GM10266 (cell line): ENCODE measurements around the gene BTBD6.

Experiments used
- DNase-seq: peaks from one replicate; pipeline ENCODE4 v3.0.0; 2012; ENCODE audit errors: extremely low spot score
- CTCF ChIP-seq: IDR thresholded peaks from 2 replicates; pipeline ENCODE4 v1.5.1; 2012; ENCODE audit warnings: mild to moderate bottlenecking, low read depth; ENCODE audit not compliant: control insufficient read depth, insufficient read depth; ENCODE audit errors: missing control alignments

Gene BTBD6

DNA sequence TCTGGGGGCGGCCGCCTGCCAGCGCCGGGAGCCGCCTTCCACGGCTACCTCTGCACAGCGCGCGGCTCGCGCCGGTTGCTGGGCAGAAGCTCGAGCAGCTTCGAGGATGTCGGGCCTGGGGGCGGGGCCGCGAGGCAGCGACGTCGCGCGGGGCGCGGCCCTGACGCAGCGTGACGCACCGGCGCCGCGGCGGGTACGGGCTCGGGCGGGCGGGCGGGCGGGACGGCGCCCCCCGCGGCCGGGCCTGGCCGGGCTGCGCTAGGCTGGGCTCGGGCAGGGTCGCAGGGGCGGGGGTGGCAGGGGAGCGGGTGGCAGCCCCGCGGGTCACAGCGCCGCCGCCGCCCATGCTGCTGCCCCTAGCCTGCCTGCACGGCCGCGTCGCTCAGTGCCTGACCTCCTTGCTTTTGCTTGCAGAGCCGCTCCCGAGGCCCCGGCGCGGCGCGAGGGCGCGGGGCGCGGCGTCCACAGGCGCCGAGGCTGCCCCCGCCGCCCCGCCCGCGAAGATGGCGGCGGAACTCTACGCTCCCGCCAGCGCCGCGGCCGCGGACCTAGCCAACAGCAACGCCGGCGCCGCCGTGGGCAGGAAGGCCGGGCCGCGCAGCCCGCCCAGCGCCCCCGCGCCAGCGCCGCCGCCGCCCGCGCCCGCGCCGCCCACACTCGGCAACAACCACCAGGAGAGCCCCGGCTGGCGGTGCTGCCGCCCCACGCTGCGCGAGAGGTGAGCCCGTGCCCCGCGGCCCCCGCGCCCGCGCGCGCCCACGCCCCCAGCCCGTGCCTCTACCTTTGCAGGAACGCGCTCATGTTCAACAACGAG lies at the start of gene BTBD6:
Gene BTBD6, plus strand, starts transcription at position 166 of the 814 bp plus-strand sequence. Its CDS starts 179 bp downstream, at position 345.
- DNase-seq = peak; percentile 98

GRCh38 chr14:105198588-105198987 lies 49.7 kb upstream of the BTBD6 start:
- TF ChIP-seq CTCF = no peak
- no peak for DNase-seq

More for the DNA sequence above, at the start of gene BTBD6:
- TF ChIP-seq CTCF = peak; percentile 15

DNA sequence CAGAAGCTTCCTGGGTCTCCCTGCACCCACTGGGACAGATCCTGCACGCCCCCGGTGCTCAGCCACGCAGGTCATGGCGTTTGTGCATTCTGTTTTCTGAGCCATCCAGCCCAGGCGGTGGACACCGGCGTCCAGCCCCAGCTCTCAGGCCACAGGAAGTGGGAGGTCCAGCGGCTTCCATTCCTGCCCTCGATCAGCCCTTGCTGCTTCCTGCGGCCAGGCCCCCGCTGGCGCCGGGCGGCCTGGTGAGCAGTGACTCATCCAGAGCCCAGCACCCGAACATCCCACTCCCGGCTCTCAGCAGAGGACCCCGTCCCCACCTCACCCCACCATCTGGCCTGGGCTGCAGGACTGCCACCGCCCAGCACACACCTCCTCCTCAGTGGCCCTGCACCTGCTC lies 49.2 kb upstream of the BTBD6 start:
- TF ChIP-seq CTCF = no peak
- DNase-seq = no peak

DNA sequence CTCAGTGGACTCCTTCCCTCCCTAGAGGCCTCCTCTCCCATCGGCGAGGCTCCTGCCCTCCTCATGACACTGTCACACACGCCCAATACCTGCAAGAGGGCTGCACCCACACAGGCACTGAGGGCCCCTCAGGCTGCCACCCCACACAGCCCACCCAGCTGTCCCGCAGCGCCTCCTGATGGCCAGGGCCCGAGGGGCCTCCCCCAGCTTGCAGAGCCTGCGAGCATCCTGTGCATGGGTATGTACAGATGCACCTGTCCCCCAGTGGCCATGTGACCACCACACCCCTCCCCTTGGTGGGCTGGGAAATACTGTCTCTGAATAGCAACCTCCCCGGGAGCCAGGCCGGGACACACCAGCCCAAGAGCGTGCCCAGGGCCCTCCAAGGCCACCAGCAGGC lies 48.3 kb upstream of the BTBD6 start:
- peak; percentile 20 for TF ChIP-seq CTCF
- no peak for DNase-seq

DNA sequence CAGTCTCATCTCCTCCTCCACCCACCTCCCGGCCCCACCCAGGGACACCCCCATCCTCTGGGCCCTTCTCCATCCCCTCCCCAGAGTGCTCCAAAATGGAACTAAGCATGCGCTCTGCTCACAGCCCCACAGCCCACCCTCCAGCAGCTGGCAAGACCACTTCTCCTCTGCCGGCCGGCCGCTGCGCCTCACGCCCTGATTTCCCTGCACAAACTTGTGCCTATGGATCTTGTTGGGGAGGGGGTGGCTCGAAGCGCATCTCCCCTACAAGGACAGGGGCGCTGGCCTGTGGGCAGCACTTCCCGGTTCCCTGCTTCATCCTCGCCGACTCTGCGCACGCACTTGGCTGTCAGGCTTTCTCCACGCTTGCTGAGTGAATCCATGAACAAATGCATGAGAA lies 47.7 kb upstream of the BTBD6 start:
- no peak for DNase-seq
- no peak for TF ChIP-seq CTCF

- no peak for DNase-seq
- peak; percentile 29 for TF ChIP-seq CTCF
Measured at GRCh38 chr14:105201156-105201924, 47.0 kb upstream of the BTBD6 start.
